GM19438 (cell line): ENCODE results near the gene GALNT13.

Experiments
- ATAC-seq: cut with Tn5 transposase; IDR thresholded peaks from one replicate; pipeline ENCODE4 v1.9.1; 2021; ENCODE audit warnings: low read depth; ENCODE audit not compliant: unreplicated experiment

The GALNT13 gene

GRCh38 chr2:154097833-154098398 is 226.2 kb downstream of the GALNT13 start:
- no peak for ATAC-seq

DNA sequence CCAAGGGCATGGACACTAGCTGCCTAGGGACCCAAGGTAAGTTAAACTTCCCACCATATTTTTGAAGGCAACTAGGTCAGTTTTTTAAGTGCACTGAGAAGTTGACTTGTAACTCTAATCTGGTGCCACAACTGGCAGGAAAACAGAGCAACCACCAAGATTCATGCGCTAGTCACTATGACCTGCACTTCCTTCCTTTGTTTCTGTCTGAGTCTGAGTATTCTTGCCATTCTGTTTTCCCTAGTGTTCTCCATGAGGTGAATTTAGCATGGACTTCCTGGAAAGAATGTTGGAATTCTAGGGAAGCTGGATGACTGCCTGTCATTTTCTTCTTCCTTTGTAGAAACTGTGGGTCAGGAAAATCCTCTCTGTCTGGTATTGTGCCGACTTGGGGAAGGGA is 249.0 kb downstream of the GALNT13 start:
- no peak for ATAC-seq

DNA sequence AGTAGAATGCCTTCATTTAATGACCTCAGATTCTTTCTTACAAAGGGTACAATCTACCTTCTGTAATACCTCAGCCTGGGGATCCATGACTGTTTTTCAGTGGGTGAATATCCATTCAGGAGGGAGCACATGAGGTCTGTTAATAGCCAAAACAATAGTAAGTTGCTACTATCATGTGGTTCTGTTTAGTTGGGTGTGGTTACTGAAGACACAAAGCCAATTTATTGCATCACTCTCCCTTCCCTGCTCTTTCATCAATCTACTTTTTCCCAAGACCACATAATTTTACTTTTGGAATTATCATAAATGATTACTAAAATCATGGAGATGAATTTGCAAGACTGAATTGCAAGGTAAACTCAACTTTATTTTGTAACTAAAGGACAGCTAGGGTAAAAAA is 254.2 kb downstream of the GALNT13 start:
- ATAC-seq: no peak

GRCh38 chr2:154130821-154131220 is 259.1 kb downstream of the GALNT13 start:
- ATAC-seq: no peak

DNA sequence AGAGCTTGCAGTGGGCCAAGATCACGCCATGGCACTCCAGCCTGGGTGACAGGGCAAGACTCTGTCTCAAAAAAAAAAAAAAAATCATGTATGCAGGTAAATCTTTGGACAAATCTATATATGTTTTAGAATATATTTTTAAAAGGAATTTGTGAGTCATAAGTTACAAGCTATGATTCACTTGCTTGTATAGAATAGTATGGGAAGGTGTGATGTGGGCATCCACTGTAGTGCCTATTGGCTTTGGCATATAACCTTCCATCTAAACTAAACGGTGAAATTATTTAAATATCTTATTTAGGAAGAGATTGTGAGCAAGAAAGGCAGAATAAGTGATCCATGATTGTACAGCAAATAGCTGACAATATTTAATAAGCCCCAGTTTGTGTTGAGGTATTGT is 261.1 kb downstream of the GALNT13 start:
- ATAC-seq: no peak

DNA sequence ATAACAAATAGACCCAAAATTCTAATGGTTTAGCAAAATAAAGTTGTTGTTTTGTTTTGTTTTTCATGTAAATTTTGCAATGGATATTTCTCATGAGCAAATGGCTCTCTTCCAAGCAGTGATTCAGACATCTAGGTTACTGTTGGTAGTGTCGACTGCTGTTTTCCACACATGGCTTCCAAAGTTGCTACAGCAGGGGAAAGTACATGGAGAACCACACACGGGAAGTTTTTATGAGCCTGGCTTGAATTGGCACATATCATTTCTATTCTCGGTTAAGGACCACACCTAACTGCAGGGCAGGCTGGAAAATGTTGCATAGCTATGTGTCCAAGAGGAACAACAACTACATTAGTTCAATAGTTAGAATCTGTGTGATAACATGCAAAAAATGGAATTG is 262.1 kb downstream of the GALNT13 start:
- no peak for ATAC-seq

- ATAC-seq: no peak
Measured at GRCh38 chr2:154140249-154141025, 268.7 kb downstream of the GALNT13 start.

DNA sequence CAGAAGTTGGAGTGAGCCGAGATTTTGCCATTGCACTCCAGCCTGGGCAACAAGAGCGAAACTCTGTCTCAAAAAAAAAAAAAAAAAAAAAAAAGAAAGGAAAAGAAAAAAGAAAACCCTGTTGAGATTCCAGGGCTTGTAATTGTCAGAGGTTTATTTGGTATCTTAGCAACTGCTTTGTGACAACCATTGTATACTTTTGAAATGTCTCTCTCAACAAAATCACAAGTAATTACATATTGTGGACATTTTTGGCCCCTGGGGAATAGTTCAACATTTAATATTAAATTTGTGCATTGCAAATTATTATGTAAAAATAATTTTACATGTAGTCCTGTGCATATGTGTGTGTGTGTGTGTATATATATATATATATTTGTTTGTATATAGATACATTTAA is 270.8 kb downstream of the GALNT13 start:
- ATAC-seq: no peak

DNA sequence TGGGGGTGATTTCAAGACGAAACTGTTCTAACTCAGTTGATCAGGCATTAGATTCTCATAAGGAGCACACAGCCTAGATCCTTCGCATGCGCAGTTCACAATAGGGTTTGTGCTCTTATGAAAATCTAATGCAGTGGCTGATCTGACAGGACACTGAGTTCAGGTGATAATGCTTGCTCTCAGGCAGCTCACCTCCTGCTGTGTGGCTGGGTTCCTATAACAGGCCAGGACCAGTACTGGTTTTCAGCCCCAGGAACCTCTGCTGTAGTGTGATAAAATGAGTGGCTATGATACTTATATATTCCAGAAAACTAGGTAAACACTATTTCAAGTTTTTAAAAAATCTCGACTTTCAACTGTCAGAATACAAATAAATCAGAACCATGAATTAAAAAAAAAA is 271.4 kb downstream of the GALNT13 start:
- ATAC-seq: no peak

GRCh38 chr2:154158101-154158500 is 286.4 kb downstream of the GALNT13 start:
- no peak for ATAC-seq

DNA sequence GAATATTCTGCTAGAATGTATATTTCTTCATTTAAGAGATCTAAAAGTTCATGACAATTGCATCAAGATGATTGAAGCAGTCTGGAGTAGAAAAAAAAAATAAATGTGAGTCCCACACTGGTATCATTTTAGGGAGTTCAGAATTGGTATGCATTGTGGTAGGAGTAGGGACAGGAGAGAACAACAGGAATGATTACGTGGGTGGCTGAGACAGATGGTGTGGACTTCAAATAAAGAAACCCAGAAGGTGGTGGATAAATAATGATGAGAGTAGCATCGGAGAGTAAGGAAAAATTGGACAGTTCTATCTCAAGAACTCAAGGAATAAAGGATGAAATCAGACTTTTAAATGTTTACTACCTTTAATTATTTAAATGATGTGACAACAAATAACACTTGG is 289.6 kb downstream of the GALNT13 start:
- ATAC-seq: no peak

DNA sequence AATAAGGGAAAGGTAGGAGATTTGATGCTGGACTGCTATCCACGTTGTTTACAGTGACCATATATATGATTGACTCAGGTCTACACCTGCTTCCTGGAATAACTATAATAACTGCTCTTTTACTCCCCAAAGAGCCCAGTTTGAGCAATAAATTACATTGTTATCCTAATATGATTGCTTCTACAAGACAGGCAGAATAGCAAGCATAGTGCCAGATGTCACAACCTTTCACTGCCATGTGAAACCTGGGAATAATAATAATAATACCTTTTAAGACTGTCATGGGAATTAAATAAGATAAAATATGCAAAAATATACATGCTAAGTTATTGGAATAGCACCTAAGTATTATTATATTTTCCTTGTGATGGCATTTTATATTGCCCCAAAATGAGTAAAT is 298.7 kb downstream of the GALNT13 start:
- ATAC-seq: no peak

- ATAC-seq: no peak
Measured at GRCh38 chr2:154173164-154173563, 301.4 kb downstream of the GALNT13 start.

DNA sequence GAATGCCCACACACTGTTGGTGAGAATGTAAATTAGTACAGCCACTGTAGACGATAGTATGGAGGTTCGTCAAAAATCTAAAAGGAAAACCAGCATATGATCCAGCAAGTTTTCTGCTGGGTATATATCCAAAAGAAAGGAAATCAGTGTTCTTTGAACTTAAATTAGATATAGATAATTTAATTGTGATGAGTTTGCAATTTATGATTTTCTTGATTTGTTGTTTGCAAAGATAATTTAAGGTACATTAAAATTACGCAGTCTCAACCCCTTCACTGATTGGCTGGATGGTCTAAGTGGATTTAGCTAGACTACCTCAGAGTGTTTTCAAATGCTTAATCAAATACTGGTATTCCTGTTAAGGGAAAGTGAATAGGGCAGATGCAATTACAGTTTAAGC is 302.2 kb downstream of the GALNT13 start:
- ATAC-seq: no peak

DNA sequence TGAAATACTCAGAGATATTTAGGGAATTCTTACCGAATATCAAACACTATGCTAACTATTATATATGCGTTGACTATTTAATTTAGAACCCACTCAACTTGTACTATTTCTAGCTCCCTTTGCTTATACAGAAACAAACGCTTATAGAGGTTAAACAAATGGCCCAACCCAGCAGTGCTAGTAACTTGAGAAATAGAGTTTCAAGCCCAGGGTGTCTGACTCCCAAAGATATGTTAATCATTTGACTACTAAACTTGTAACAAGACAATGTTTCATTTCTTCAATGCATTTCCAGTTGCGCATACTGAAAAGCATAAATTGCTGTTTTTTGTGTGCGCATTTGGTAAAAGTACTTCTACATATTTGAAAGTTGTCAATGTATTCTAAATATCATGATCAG is 310.3 kb downstream of the GALNT13 start:
- no peak for ATAC-seq

DNA sequence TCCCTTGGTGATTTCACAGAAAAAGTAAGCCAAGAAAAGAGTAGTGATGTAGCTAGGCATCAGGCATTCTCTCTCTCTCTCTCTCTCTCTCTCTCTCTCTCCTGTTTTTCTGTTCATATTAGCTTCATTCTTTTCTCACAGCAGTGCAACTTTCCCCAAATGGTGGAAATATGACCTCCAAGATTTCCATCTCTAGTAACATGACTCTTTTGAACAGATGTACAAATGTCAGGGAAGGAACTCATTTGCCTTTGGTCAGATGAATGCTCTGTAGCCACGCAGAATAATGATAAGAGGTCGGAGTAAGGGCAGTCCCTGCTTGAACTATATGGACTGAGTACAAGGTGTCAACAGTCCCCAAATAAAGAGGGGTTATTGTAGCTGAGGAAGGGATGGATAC is 316.2 kb downstream of the GALNT13 start:
- ATAC-seq: no peak

- no peak for ATAC-seq
Measured at GRCh38 chr2:154189953-154190352, 318.2 kb downstream of the GALNT13 start.

DNA sequence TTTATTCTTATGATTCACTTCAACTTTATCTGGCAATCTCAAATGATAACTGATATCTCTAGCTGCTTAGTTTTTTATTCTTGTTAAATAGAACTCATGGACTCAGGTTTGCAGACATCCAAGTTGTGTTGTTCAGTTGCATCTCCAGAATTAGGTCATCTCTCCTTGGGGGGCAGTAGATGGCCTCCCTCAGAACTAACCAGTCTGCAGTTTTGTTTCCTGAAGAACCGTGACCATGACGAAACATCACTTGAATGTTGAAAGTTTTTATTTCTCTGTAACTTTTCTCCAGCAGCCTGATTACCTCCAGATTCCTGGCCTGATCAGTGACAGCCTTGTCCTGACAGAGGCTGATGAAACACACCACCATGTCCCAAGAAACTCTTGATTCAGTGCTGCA is 321.5 kb downstream of the GALNT13 start:
- ATAC-seq: no peak

GRCh38 chr2:154194909-154195643 is 323.4 kb downstream of the GALNT13 start:
- ATAC-seq: no peak

GRCh38 chr2:154195644-154196195 is 324.0 kb downstream of the GALNT13 start:
- ATAC-seq: no peak

DNA sequence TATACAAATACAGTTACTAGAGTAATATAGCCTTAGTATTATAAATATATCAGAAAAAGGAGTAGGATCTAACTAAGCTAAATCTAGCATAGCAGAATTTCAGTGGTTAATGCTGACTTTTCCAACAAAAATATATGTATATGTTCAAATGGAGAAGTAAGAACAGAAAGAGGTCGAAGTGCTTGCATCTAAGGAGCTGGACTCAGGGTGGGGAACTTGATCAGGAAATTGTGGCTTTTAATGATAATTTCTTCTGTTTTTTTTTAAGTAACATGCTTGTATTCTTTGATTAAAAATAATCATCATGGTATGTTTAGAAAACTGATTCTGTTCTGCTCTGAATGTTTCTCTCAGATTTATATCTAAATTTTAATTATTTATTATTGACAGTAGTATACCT is 327.1 kb downstream of the GALNT13 start:
- no peak for ATAC-seq

DNA sequence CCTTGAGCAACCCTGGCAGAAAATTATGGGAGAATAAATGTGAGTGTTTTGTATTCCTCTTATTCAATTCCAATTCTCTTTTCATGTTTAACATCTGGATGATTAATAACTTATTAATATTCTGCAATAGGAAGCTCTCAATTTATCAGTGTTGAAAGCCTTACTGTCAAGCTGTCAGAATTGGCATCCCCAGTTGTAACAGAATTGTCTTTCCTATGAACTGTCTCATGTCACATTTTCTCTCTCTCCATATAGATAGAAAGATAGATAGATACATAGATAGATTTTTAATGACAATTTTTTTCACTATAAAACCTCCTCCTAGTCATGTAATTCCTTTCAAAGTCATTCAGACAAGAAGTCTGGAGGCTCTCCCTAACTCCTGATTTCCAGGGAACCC is 331.5 kb downstream of the GALNT13 start:
- ATAC-seq: no peak
